ENCODE data around the gene UXT.

- TF ChIP-seq CTCF (IDR thresholded peaks at IDR 0.05) (no peak), POLR2A (IDR thresholded peaks at IDR 0.05) (no peak)
Observed at GRCh38 chrX:47706575-47706974, 47.6 kb upstream of the UXT start.

Measured in testis (tissue), 2 donors.